T-cell (primary cell): ENCODE data around the gene POC1A. TPM values are rescaled to one million over a fixed set of nuclear protein-coding genes. Genes with fewer than 3 reads are reported as not detected.

ENCODE experiments used
- ATAC-seq, 4 experiments: fragments of 200-7000 bp in 3 of 4; fragments of 150-1000 bp in 1 of 4; cut with Tn5 transposase; replicated peaks in 1 of 4; 1 replicate in 3 of 4; 2 replicates in 1 of 4; pipeline ENCODE4 v1.10.0; 2021; ENCODE audit warnings: moderate library complexity in 3 of 4, mild to moderate bottlenecking in 2 of 4, moderate number of reproducible peaks in 1 of 4
- CTCF ChIA-PET, 2 donors: fragments of 300-600 bp; sonication (Branson Sonifier 250); formaldehyde crosslinking; loops; one replicate each; lab custom pipeline; 2022; ENCODE audit warnings: antibody characterized with exemption in 2 of 2; lab: Charles Lee
- POLR2A ChIA-PET, 2 donors: fragments of 300-600 bp; sonication (Branson Sonifier 250); formaldehyde crosslinking; loops; one replicate each; lab custom pipeline; 2022; ENCODE audit warnings: antibody characterized with exemption in 2 of 2; lab: Charles Lee
- DNase-seq, 35 experiments: peaks; one replicate each; pipeline versions ENCODE4 v3.0.0 to v3.0.0-alpha.2; 2013 to 2023
- H3K27ac ChIP-seq: one replicate; pipeline ENCODE4 v1.5.1; 2013; ENCODE audit warnings: low read length
- H3K27me3 ChIP-seq, 2 experiments: replicated peaks in 1 of 2; 1 replicate in 1 of 2; 2 replicates in 1 of 2; pipeline versions ENCODE4 v1.6.1 to v1.7.0; 2013; ENCODE audit warnings: low read length in 1 of 2, mixed read lengths in 1 of 2; ENCODE audit not compliant: control insufficient read depth in 2 of 2, insufficient read depth in 2 of 2; ENCODE audit errors: extremely low read depth in 1 of 2
- H3K36me3 ChIP-seq, 2 donors: 1 replicate in 1 of 2; 2 replicates in 1 of 2; pipeline versions ENCODE4 v1.6.1 to v1.7.0; 2013; ENCODE audit warnings: low read length in 1 of 2; ENCODE audit not compliant: control insufficient read depth in 2 of 2, insufficient read depth in 1 of 2; ENCODE audit errors: extremely low read depth in 1 of 2
- H3K4me1 ChIP-seq, 2 experiments: 1 replicate in 1 of 2; 2 replicates in 1 of 2; pipeline versions ENCODE4 v1.6.1 to v1.7.0; 2013; ENCODE audit warnings: low read length in 2 of 2, mixed read lengths in 1 of 2; ENCODE audit not compliant: insufficient read depth in 2 of 2, control insufficient read depth in 1 of 2; ENCODE audit errors: extremely low read depth in 1 of 2
- H3K4me3 ChIP-seq, 2 donors: 1 replicate in 1 of 2; 2 replicates in 1 of 2; pipeline versions ENCODE4 v1.5.1 to v1.7.0; 2013; ENCODE audit warnings: mild to moderate bottlenecking in 2 of 2, low read length in 1 of 2, moderate library complexity in 1 of 2; ENCODE audit not compliant: control insufficient read depth in 1 of 2; ENCODE audit errors: extremely low read depth in 1 of 2
- H3K9me3 ChIP-seq: 2 replicates; pipeline ENCODE4 v1.7.0; 2013
- H3K27ac Mint-ChIP-seq, 2 donors: one replicate each; pipeline ENCODE4 v1.8.0; 2020 to 2021; ENCODE audit warnings: mild to moderate bottlenecking in 2 of 2, mixed read lengths in 2 of 2
- H3K27me3 Mint-ChIP-seq, 2 donors: one replicate each; pipeline ENCODE4 v1.8.0; 2021 to 2022; ENCODE audit warnings: mixed read lengths in 2 of 2
- H3K36me3 Mint-ChIP-seq: one replicate; pipeline ENCODE4 v1.8.0; 2021; ENCODE audit warnings: mixed read lengths
- H3K4me1 Mint-ChIP-seq, 3 donors: one replicate each; pipeline ENCODE4 v1.8.0; 2020 to 2022; ENCODE audit warnings: mixed read lengths in 3 of 3, mild to moderate bottlenecking in 1 of 3
- H3K4me3 Mint-ChIP-seq, 3 donors: one replicate each; pipeline ENCODE4 v1.8.0; 2020 to 2022; ENCODE audit warnings: mild to moderate bottlenecking in 3 of 3, mixed read lengths in 3 of 3, moderate library complexity in 3 of 3
- H3K9me3 Mint-ChIP-seq, 3 donors: one replicate each; pipeline ENCODE4 v1.8.0; 2020 to 2022; ENCODE audit warnings: mixed read lengths in 3 of 3
- WGBS: methylation state at CpG from one replicate; pipeline ENCODE4 v1.1.5; 2013; ENCODE audit warnings: missing lambda C conversion rate; ENCODE audit not compliant: insufficient coverage; 5-methylcytosine and 5-hydroxymethylcytosine counted together
- total RNA-seq, 35 experiments: library from RNA in 6 of 35; stranded (reverse) in 6 of 35; fragments of 120-200 nt in 1 of 35; gene quantifications; one replicate each; pipeline versions ENCODE4 v1.2.1 to v1.2.4 and lab custom pipeline; 2013 to 2026

POC1A gene
- total RNA-seq, 5 donors from 2014 or later (not counting 1 experiment from before 2014, with no cell fraction given), result 0.91 to 1.9 (median 1.7) TPM

DNA sequence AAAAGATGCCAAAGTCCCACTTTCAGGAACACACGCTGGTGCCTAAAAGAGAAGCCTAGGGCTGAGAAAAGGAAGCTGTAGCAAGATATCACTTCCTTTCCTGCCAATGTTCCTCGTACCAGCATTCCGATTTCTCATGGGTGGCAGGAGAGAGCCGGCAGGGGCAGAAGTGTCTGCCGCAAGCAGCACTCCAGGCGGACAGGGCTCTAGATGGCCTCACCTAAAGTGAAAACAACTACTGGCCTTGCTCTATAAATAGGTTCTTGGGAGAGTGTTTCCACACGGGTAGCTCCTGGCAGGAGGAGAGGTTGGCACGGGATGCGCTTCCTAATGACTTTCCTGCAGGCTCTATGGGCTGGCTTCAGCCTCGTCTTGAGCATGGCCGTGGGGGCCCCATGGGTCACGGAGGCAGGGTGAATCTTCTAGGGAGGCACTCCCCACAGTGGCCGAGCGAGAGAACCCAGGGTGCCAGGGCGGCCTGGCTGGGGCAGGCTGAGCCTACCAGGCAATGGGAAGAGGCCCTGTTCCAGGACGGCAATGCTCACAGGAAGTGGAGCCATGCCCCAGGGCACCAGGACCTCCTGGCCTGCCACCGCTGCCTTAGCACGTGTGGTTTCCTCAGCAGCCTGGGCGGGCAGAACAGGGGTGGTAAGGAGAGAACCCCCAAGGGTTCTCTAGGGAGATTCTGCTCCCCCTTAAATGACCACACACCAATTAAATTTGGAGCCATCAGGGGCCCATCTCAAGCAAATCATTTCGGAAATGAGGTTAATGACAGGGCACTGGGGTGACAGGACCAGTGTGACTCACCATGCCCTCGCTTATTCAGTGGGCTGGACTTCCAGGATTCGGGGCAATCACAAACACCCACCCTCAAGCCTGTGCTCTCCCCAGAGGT, 83.2 kb downstream of the POC1A start:
- ATAC-seq, result no peak
- no peak for DNase-seq
- Histone ChIP-seq H3K27me3 (peaks cover 0 to 3% of the 10 kb centered on the region in 2 experiments), H3K36me3 (no peaks in the 10 kb centered on the region), H3K4me1 (peaks cover 0 to 15% of the 10 kb centered on the region in 2 experiments), H3K27ac (no peak overlapping the region), H3K4me3 (no peak overlapping the region), H3K9me3 (no peaks in the 10 kb centered on the region)
- no peak overlapping the region for H3K27ac Mint-ChIP-seq
- ChIA-PET CTCF (no interaction called here), POLR2A (no interaction called here)
- no peak overlapping the region for H3K4me3 Mint-ChIP-seq
- H3K36me3 Mint-ChIP-seq, result no peaks in the 10 kb centered on the region
- 83% methylated on average over 17 of the region's 22 CpGs for WGBS
- H3K9me3 Mint-ChIP-seq, result no peaks in the 10 kb centered on the region
- H3K27me3 Mint-ChIP-seq, result no peaks in the 10 kb centered on the region
- peaks cover 0 to 11% (median 3%) of the 10 kb centered on the region in 3 donors for H3K4me1 Mint-ChIP-seq

DNA sequence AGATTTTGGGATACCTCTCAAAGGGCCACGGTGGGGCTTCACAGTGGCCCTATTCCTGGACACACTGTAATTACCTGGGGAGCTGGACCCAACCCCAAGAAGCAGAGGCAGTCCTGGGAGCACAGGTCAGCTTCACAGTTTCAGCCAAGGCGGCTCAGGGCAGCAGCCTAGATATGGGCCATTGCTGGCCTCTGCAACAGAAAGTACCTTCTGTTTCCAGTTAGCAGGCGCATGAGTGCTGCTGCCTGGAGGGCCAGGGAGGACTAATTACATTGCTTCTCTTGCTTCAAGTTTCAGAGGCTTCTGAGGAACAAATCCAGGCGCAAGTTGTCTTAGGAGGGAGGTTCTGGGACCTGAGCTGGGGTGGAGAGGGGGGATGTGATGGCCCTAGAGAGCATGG, 84.4 kb downstream of the POC1A start:
- DNase-seq (no peak), ATAC-seq (no peak)
- H3K4me3 ChIP-seq, result no peak overlapping the region
- POLR2A ChIA-PET, result no interaction called here
- H3K4me1 Mint-ChIP-seq, result peaks cover 0 to 11% (median 3%) of the 10 kb centered on the region in 3 donors
- no peaks in the 10 kb centered on the region for H3K27me3 Mint-ChIP-seq
- no peaks in the 10 kb centered on the region for H3K36me3 Mint-ChIP-seq
- H3K9me3 Mint-ChIP-seq, result no peaks in the 10 kb centered on the region
- no peak overlapping the region for H3K27ac ChIP-seq
- 94% methylated on average over 4 of the region's 4 CpGs for whole genome bisulfite sequencing
- CTCF ChIA-PET, result no interaction called here
- H3K4me1 ChIP-seq, result peaks cover 0 to 15% of the 10 kb centered on the region in 2 experiments
- no peak overlapping the region for H3K4me3 Mint-ChIP-seq
- H3K36me3 ChIP-seq, result no peaks in the 10 kb centered on the region
- H3K27me3 ChIP-seq, result peaks cover 0 to 4% of the 10 kb centered on the region in 2 experiments
- H3K9me3 ChIP-seq, result no peaks in the 10 kb centered on the region
- H3K27ac Mint-ChIP-seq, result no peak overlapping the region

DNA sequence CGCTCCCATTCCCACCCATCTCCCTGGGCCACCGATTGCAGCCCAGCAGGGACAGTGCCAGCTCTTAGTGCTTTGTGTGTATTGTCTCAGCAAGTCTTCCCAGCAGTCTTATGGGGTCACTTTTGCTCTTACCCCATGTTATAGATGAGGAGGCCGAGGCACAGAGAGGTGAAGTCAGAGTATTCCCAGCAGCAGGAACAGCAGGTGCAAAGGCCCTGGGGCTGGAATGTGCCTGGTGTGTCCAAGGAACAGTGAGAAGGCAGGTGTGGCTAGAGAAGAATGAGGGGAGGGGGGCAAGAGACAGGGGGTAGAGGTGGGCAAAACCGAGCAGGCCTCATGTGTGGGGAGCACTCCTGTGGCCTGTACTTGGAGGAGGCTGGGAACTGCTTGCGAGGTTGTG, 85.1 kb downstream of the POC1A start:
- Histone ChIP-seq H3K36me3 (no peaks in the 10 kb centered on the region), H3K9me3 (no peaks in the 10 kb centered on the region), H3K27ac (no peak overlapping the region), H3K4me3 (no peak overlapping the region), H3K27me3 (peaks cover 0 to 7% of the 10 kb centered on the region in 2 experiments), H3K4me1 (peaks cover 0 to 15% of the 10 kb centered on the region in 2 experiments)
- POLR2A ChIA-PET, result no interaction called here
- CTCF ChIA-PET, result no interaction called here
- H3K27me3 Mint-ChIP-seq, result no peaks in the 10 kb centered on the region
- no peak overlapping the region for H3K27ac Mint-ChIP-seq
- DNase-seq (no peak), ATAC-seq (no peak)
- H3K4me3 Mint-ChIP-seq, result no peak overlapping the region
- no peaks in the 10 kb centered on the region for H3K9me3 Mint-ChIP-seq
- H3K4me1 Mint-ChIP-seq, result peaks cover 0 to 11% (median 3%) of the 10 kb centered on the region in 3 donors
- no peaks in the 10 kb centered on the region for H3K36me3 Mint-ChIP-seq
- 100% methylated on average over 3 of the region's 5 CpGs for WGBS

DNA sequence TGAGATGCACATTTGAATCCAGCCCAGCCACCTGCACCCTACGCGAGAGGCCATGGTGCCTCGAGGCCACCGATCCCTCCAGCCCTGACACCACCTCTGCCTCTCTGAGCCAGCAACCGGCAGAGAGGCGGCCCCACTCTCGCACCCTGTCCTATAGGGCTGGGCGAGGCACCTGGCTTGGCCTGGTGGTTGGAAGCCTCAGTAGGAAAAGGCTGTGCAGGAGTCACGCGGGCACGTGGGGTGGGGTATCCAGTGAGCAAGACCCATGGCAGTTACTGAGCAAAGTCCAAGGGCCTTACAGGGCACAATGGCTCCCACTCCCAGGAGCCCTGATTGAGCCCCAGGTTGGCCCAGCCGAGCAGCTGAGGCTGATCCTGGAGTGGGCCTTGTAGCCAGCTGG, 85.5 kb downstream of the POC1A start:
- POLR2A ChIA-PET, result no interaction called here
- Histone ChIP-seq H3K4me3 (no peak overlapping the region), H3K27ac (no peak overlapping the region), H3K9me3 (no peaks in the 10 kb centered on the region), H3K4me1 (peaks cover 0 to 15% of the 10 kb centered on the region in 2 experiments), H3K36me3 (no peaks in the 10 kb centered on the region), H3K27me3 (peaks cover 0 to 7% of the 10 kb centered on the region in 2 experiments)
- H3K27ac Mint-ChIP-seq, result no peak overlapping the region
- CTCF ChIA-PET, result no interaction called here
- DNase-seq, result no peak
- 100% methylated on average over 12 of the region's 12 CpGs for WGBS
- peaks cover 0 to 11% (median 3%) of the 10 kb centered on the region in 3 donors for H3K4me1 Mint-ChIP-seq
- H3K36me3 Mint-ChIP-seq, result no peaks in the 10 kb centered on the region
- H3K4me3 Mint-ChIP-seq, result no peak overlapping the region
- no peaks in the 10 kb centered on the region for H3K9me3 Mint-ChIP-seq
- no peaks in the 10 kb centered on the region for H3K27me3 Mint-ChIP-seq
- ATAC-seq, result no peak

DNA sequence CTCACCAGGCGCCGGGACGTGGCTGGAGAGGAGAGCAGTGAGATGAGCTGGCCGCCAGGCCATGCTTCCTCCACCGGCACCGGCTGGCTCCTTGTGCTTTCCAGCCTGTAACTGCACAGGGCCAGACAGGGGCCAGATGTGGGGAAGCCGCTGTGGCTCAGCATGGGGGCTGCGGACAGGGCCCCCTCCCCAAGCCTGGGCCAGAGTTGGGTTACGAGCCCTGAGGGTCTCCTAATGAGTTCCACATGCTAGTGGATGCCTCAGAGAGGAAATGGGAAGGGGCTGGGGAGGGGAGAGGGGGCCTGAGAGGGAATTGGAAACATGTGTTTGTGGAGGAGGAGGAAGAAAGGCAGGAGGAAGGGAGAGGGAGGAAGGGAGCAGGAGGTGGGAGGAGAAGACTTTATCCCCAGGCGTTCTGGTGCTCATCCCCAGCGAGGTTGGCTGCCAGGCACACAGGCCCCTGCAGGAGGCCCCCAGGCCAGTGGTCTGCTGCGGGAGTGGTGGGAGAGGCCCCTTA, 86.1 kb downstream of the POC1A start:
- no peak for DNase-seq
- peaks cover 0 to 15% of the 10 kb centered on the region in 2 experiments for H3K4me1 ChIP-seq
- no peak overlapping the region for H3K27ac ChIP-seq
- H3K36me3 ChIP-seq, result no peaks in the 10 kb centered on the region
- Mint-ChIP-seq H3K36me3 (no peaks in the 10 kb centered on the region), H3K4me1 (peaks cover 0 to 11% (median 3%) of the 10 kb centered on the region in 3 donors), H3K27ac (no peak overlapping the region), H3K9me3 (no peaks in the 10 kb centered on the region), H3K4me3 (no peak overlapping the region), H3K27me3 (no peaks in the 10 kb centered on the region)
- WGBS, result 92% methylated on average over 10 of the region's 12 CpGs
- H3K9me3 ChIP-seq, result no peaks in the 10 kb centered on the region
- ChIA-PET POLR2A (no interaction called here), CTCF (no interaction called here)
- no peak for ATAC-seq
- no peak overlapping the region for H3K4me3 ChIP-seq
- H3K27me3 ChIP-seq, result peaks cover 0 to 7% of the 10 kb centered on the region in 2 experiments

DNA sequence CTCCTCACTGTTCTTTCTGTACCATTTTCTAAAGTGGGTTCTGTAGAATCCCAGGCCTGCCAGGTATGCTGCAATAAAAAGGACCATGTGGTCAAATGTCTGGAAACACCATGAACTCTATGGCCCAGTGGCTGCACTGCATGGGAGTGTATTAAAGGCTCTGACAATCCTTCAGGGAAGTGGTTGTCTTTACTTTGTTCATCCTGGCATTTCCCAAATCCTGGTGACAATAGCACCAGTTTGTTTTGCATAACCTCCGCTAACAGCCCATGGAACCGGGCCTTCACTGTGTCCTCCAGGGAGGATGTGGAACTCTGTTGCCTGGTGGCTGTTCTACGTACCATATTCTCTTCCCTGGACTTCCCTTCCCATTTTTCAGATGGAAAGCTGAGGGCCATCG, 86.7 kb downstream of the POC1A start:
- Histone ChIP-seq H3K27ac (no peak overlapping the region), H3K4me3 (no peak overlapping the region), H3K4me1 (peaks cover 0 to 12% of the 10 kb centered on the region in 2 experiments), H3K9me3 (no peaks in the 10 kb centered on the region), H3K27me3 (peaks cover 0 to 10% of the 10 kb centered on the region in 2 experiments), H3K36me3 (no peaks in the 10 kb centered on the region)
- no peaks in the 10 kb centered on the region for H3K9me3 Mint-ChIP-seq
- ATAC-seq (no peak), DNase-seq (no peak)
- H3K27me3 Mint-ChIP-seq, result no peaks in the 10 kb centered on the region
- H3K4me1 Mint-ChIP-seq, result peaks cover 0 to 11% (median 3%) of the 10 kb centered on the region in 3 donors
- POLR2A ChIA-PET, result no interaction called here
- H3K4me3 Mint-ChIP-seq, result no peak overlapping the region
- 67% methylated on average over 2 of the region's 4 CpGs for WGBS
- no peaks in the 10 kb centered on the region for H3K36me3 Mint-ChIP-seq
- H3K27ac Mint-ChIP-seq, result no peak overlapping the region
- CTCF ChIA-PET, result no interaction called here
